PC-3 (cell line): ENCODE results near the gene SLC7A6OS. TPM values are rescaled to one million over a fixed set of nuclear protein-coding genes. Genes with fewer than 3 reads are reported as not detected.

Source experiments
- ATAC-seq: fragments of 200-7000 bp; cut with Tn5 transposase; 2 replicates; pipeline ENCODE4 v1.9.1; 2020; ENCODE audit warnings: mild to moderate bottlenecking, moderate library complexity
- BruUV-seq: library from RNA; stranded (reverse); fragments of 400-500 nt; replicated peaks from 2 replicates; lab custom pipeline; 2021; lab: Mats Ljungman, UMichigan
- CTCF ChIA-PET: fragments of 300-600 bp; sonication (Branson Sonifier 250); formaldehyde crosslinking; loops from one replicate; lab custom pipeline; 2022; ENCODE audit warnings: antibody characterized with exemption; lab: Charles Lee
- POLR2A ChIA-PET: fragments of 300-600 bp; sonication (Branson Sonifier 250); formaldehyde crosslinking; loops from one replicate; lab custom pipeline; 2022; ENCODE audit warnings: antibody characterized with exemption; ENCODE audit not compliant: unreplicated experiment; lab: Charles Lee
- DNase-seq: peaks from one replicate; pipeline ENCODE4 v3.0.0-alpha.2; 2015
- H2AFZ ChIP-seq: fragments of 300-600 bp; sonication (generic); 2 replicates; pipeline ENCODE4 v1.6.0; 2016; ENCODE audit warnings: antibody characterized with exemption, low read length
- H3F3A ChIP-seq: fragments of 300-600 bp; sonication (generic); one replicate; pipeline ENCODE4 v1.6.0; 2017; ENCODE audit warnings: antibody characterized with exemption, low read length, control low read depth, mild to moderate bottlenecking; ENCODE audit not compliant: unreplicated experiment
- H3K27ac ChIP-seq: fragments of 300-600 bp; sonication (generic); 2 replicates; pipeline ENCODE4 v1.5.1; 2016; ENCODE audit warnings: mild to moderate bottlenecking, low read length
- H3K27me3 ChIP-seq: fragments of 300-600 bp; sonication (generic); 2 replicates; pipeline ENCODE4 v1.6.1; 2016; ENCODE audit warnings: low read length, mixed read lengths
- H3K36me3 ChIP-seq: fragments of 300-600 bp; sonication (generic); 2 replicates; pipeline ENCODE4 v1.6.1; 2016; ENCODE audit warnings: low read depth, mixed run types, low read length, mixed read lengths
- H3K4me1 ChIP-seq: fragments of 300-600 bp; sonication (generic); 2 replicates; pipeline ENCODE4 v1.5.1; 2016; ENCODE audit warnings: low read length; ENCODE audit not compliant: insufficient read depth
- H3K4me2 ChIP-seq: fragments of 300-600 bp; sonication (generic); 2 replicates; pipeline ENCODE4 v1.6.0; 2016; ENCODE audit warnings: low read length
- H3K4me3 ChIP-seq: fragments of 300-600 bp; sonication (generic); 2 replicates; pipeline ENCODE4 v1.5.1; 2016; ENCODE audit warnings: mild to moderate bottlenecking, low read length, mixed read lengths
- H3K79me2 ChIP-seq: fragments of 300-600 bp; sonication (generic); 2 replicates; pipeline ENCODE4 v1.6.1; 2017; ENCODE audit warnings: low read length, mixed read lengths
- H3K9ac ChIP-seq: fragments of 300-600 bp; sonication (generic); 2 replicates; pipeline ENCODE4 v1.6.0; 2016; ENCODE audit warnings: mild to moderate bottlenecking, low read length
- H3K9me2 ChIP-seq: fragments of 300-600 bp; sonication (generic); replicated peaks from 2 replicates; pipeline ENCODE4 v1.6.1; 2016; ENCODE audit warnings: mixed run types, low read length, mixed read lengths
- H3K9me3 ChIP-seq: fragments of 300-600 bp; sonication (generic); 2 replicates; pipeline ENCODE4 v1.6.1; 2016; ENCODE audit warnings: low read length, mixed read lengths
- H4K20me1 ChIP-seq: fragments of 300-600 bp; sonication (generic); 2 replicates; pipeline ENCODE4 v1.6.1; 2016; ENCODE audit warnings: low read length, mixed read lengths
- EZH2 ChIP-seq: fragments of 300-600 bp; sonication (generic); IDR thresholded peaks from one replicate; pipeline ENCODE4 v1.6.1; 2017; ENCODE audit warnings: antibody characterized with exemption, mild to moderate bottlenecking, low read length; ENCODE audit not compliant: unreplicated experiment
- EZH2phosphoT487 ChIP-seq: fragments of 300-600 bp; sonication (generic); IDR thresholded peaks from 2 replicates; pipeline ENCODE4 v1.6.1; 2018; ENCODE audit warnings: mild to moderate bottlenecking, antibody characterized with exemption, low read length, borderline replicate concordance
- intact Hi-C: fragments of 100-400 bp; cut with micrococcal nuclease; formaldehyde crosslinking; loops from 2 replicates; pipeline ENCODE4 v1.9.0; 2023
- total RNA-seq: library from RNA; depleted of rRNA; stranded (reverse); fragments of >200 nt; gene quantifications from 2 replicates; pipeline ENCODE4 v1.2.3, GENCODE V29; 2014
- TF ChIP-seq, protein P1 (sequence below): fragments of 300-600 bp; sonication (generic); conservative IDR thresholded peaks from 2 replicates; pipeline ENCODE4 v1.5.1; 2017; ENCODE audit warnings: antibody characterized with exemption, low read depth, mild to moderate bottlenecking, low read length

SLC7A6OS gene
- total RNA-seq, 1 experiment from 2014 or later, result 12.6 TPM

DNA sequence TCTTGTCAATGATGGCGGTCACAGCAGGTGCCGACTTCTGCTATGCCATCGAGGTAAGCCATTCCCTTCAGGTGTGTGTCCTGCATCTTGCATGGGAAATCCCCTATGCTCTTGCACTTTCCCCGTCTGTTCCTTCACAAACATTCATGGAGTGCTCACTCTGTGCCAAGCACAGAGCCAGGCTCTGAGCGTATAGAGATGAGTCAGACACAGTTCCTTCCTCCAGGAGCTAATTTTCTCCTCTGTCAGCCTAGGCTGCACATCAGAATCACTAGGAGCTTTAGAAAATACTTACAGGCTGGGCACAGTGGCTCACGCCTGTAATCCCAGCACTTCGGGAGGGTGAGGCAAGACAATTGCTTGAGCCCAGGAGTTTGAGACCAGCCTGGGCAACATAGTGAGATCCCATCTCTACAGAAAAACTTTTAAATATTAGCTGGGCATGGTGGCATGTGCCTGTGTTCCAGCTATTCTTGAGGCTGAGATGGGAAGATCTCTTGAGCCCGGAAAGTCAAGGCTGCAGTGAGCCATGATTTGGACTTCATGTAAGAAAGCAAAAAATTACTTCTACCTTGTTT is 14.1 kb upstream of the SLC7A6OS start:
- ATAC-seq (peak; percentile 54), DNase-seq (no peak)
- ChIA-PET POLR2A (no interaction called here), CTCF (interaction anchor here (0.5 to 1.2 kb wide), 2 partner anchors 61 to 62 kb away, joined by 4 to 6 read pairs; partner anchors contain the start of gene SLC7A6)
- H2AFZ ChIP-seq, result no peak overlapping the region
- H3K79me2 ChIP-seq, result no peaks in the 10 kb centered on the region
- TF ChIP-seq EZH2 (no peak), EZH2phosphoT487 (no peak)
- TF ChIP-seq, protein P1, sequence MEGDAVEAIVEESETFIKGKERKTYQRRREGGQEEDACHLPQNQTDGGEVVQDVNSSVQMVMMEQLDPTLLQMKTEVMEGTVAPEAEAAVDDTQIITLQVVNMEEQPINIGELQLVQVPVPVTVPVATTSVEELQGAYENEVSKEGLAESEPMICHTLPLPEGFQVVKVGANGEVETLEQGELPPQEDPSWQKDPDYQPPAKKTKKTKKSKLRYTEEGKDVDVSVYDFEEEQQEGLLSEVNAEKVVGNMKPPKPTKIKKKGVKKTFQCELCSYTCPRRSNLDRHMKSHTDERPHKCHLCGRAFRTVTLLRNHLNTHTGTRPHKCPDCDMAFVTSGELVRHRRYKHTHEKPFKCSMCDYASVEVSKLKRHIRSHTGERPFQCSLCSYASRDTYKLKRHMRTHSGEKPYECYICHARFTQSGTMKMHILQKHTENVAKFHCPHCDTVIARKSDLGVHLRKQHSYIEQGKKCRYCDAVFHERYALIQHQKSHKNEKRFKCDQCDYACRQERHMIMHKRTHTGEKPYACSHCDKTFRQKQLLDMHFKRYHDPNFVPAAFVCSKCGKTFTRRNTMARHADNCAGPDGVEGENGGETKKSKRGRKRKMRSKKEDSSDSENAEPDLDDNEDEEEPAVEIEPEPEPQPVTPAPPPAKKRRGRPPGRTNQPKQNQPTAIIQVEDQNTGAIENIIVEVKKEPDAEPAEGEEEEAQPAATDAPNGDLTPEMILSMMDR, result no peak
- intact Hi-C loops, result no loop called here
- no peak overlapping the region for H3K9ac ChIP-seq
- H3K4me3 ChIP-seq, result no peak overlapping the region
- H3K9me2 ChIP-seq, result no peaks in the 10 kb centered on the region
- peaks cover 10% of the 10 kb centered on the region; the same call in 1 of the 2 replicates for H3K36me3 ChIP-seq
- no peaks in the 10 kb centered on the region for H3K4me1 ChIP-seq
- H3K27ac ChIP-seq, result no peak overlapping the region
- H3K27me3 ChIP-seq, result no peaks in the 10 kb centered on the region
- H3F3A ChIP-seq, result no peaks in the 10 kb centered on the region
- no peaks in the 10 kb centered on the region for H4K20me1 ChIP-seq
- H3K4me2 ChIP-seq, result no peak overlapping the region
- no peaks in the 10 kb centered on the region for H3K9me3 ChIP-seq
- BruUV-seq, result no TSS peak

DNA sequence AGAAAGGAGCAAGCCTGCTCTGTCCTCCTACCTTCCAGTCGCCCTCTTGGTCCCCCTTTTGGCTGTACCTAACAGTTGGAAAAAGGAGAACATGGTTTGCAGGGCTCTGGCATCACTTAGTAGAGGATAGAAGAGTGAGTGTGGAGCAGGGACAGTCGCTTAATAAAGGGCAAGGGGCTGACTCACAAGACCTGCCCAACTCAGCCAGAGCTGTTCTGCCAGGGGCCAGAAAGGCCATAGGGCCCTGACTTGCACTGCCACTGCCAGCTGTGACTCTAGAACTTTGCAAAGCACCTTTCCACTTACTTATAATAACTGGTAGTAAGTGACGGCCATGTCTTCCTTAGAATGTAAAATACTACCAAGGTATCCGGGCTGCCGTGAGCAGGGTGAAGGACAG is 13.6 kb upstream of the SLC7A6OS start:
- DNase-seq (no peak), ATAC-seq (no peak)
- H3F3A ChIP-seq, result no peaks in the 10 kb centered on the region
- H3K27me3 ChIP-seq, result no peaks in the 10 kb centered on the region
- no peak overlapping the region for H3K9ac ChIP-seq
- H3K4me1 ChIP-seq, result no peaks in the 10 kb centered on the region
- H3K36me3 ChIP-seq, result peaks cover 10% of the 10 kb centered on the region; the same call in 1 of the 2 replicates
- ChIA-PET POLR2A (no interaction called here), CTCF (interaction anchor here (1.2 kb wide), 1 partner anchor 60 kb away, joined by 4 read pairs; the partner anchor contains the start of gene SLC7A6)
- no peak overlapping the region for H3K4me2 ChIP-seq
- no peak overlapping the region for H3K4me3 ChIP-seq
- H2AFZ ChIP-seq, result no peak overlapping the region
- H4K20me1 ChIP-seq, result no peaks in the 10 kb centered on the region
- H3K79me2 ChIP-seq, result no peaks in the 10 kb centered on the region
- no peaks in the 10 kb centered on the region for H3K9me2 ChIP-seq
- H3K9me3 ChIP-seq, result no peaks in the 10 kb centered on the region
- no peak overlapping the region for H3K27ac ChIP-seq
- intact Hi-C loops, result no loop called here
- TF ChIP-seq, protein P1, result no peak
- TF ChIP-seq EZH2phosphoT487 (no peak), EZH2 (no peak)
- BruUV-seq, result no TSS peak
